ENCODE results near the gene UBL3.

UBL3 gene

DNA sequence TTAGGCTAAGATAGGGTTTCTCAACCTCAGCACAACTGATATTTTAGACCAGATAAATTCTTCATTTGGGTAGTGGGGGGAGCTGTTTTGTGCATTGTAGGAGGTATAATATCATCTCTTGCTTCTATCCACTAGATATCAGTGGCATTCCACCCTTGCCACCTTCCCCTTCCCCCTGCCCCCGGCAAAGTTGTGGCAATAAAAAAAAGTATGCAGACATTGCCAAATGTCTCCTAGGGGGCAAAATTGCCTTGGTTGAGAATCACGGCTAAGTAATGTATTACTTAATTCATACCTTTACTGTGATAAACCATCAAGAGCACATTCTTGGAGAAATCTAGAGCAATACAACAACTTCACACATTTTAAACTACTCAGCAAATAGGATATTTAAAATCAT lies 51.4 kb downstream of the UBL3 start:
- H3K4me3 ChIP-seq (replicated peaks in 1 of 2; ENCODE audit: low read depth in 2 of 2, low read length in 2 of 2), result no peak overlapping the region
- TF ChIP-seq, protein P1, sequence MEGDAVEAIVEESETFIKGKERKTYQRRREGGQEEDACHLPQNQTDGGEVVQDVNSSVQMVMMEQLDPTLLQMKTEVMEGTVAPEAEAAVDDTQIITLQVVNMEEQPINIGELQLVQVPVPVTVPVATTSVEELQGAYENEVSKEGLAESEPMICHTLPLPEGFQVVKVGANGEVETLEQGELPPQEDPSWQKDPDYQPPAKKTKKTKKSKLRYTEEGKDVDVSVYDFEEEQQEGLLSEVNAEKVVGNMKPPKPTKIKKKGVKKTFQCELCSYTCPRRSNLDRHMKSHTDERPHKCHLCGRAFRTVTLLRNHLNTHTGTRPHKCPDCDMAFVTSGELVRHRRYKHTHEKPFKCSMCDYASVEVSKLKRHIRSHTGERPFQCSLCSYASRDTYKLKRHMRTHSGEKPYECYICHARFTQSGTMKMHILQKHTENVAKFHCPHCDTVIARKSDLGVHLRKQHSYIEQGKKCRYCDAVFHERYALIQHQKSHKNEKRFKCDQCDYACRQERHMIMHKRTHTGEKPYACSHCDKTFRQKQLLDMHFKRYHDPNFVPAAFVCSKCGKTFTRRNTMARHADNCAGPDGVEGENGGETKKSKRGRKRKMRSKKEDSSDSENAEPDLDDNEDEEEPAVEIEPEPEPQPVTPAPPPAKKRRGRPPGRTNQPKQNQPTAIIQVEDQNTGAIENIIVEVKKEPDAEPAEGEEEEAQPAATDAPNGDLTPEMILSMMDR (IDR thresholded peaks at IDR 0.05; ENCODE audit: low read depth, low read length), result no peak
- DNase-seq (ENCODE audit: low read depth in 2 of 2), result no peak

DNA sequence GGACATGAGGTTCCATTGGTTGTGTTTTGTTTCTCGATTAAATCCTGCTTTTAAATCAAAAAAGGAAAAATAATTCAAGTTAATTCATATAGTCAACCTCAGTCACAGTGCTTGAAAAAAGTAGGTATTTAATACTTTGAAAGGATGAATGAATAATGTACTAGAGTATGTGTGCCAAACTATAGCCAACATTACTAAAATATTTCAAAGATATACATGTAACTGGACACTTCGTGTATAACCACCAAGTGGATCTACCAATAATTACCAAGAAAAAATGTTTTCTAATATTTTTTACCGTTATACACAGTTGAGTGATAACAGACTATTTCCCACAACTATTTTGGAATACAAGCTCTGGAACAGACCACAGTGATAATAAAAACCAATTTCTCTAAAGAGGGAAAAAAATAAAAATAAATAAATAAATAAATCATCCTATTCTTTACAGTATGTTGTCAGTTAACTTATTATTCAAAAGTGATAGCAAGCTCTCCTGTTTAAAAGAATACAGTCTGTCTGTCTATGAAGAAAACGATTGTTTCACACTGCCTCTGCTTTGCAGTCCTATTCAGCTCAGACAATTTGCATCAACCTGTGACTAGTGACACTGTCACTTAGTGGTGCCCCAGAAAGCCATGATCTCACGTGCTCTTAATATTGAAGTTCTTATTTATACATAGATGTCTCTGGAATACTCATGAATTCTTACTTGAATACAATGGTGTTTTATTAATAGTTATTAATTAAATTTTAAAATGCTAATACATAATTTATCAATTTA lies 58.2 kb downstream of the UBL3 start:
- TF ChIP-seq, protein P1 (IDR thresholded peaks at IDR 0.05; ENCODE audit: low read depth, low read length), result no peak
- no peak overlapping the region for H3K4me3 ChIP-seq (replicated peaks in 1 of 2; ENCODE audit: low read depth in 2 of 2, low read length in 2 of 2)

DNA sequence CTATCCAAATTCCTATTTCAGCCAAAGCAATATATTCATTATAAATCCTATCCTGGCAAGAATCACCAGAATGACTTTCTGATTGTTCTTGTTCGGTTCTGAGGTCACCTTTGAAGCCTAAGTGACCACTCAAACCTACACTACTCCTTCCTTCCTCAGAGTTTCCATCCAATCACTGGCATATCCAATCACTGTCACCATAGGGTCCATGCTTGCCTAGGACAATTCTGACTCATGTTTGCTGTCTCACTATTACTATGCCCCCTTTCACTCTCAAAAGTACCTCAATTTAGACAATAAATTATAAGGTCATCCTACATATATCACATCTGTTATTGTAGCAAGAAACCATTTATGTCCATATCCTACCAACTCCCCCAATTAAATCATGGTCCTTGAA lies 58.9 kb downstream of the UBL3 start:
- no peak for DNase-seq (ENCODE audit: low read depth in 2 of 2)

More for the DNA sequence above, 58.2 kb downstream of the UBL3 start:
- peak; percentile 3 for DNase-seq (ENCODE audit: low read depth in 2 of 2)

DNA sequence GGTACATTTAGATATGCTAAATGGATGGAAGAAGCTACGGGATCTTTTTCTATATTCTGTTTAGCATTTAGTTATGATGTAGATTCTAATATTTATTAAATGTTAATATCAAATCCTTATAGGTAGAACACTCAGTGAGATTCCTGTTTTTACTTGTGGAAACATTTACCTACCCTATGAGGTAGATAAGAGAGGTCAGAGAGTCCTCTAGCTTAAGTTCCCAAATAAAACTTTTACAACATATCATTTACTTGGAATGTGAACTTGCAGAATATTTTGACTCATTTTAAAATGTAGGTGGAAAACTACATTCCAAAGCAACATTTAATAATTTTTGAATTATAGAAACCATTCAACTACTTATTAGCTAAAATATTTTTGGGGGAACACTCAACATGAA lies 63.7 kb downstream of the UBL3 start:
- TF ChIP-seq, protein P1 (IDR thresholded peaks at IDR 0.05; ENCODE audit: low read depth, low read length), result no peak
- no peak for DNase-seq (ENCODE audit: low read depth in 2 of 2)
- H3K4me3 ChIP-seq (replicated peaks in 1 of 2; ENCODE audit: low read depth in 2 of 2, low read length in 2 of 2), result no peak overlapping the region

More for the DNA sequence above, 58.9 kb downstream of the UBL3 start:
- TF ChIP-seq, protein P1 (IDR thresholded peaks at IDR 0.05; ENCODE audit: low read depth, low read length), result no peak
- no peak overlapping the region for H3K4me3 ChIP-seq (replicated peaks in 1 of 2; ENCODE audit: low read depth in 2 of 2, low read length in 2 of 2)

DNA sequence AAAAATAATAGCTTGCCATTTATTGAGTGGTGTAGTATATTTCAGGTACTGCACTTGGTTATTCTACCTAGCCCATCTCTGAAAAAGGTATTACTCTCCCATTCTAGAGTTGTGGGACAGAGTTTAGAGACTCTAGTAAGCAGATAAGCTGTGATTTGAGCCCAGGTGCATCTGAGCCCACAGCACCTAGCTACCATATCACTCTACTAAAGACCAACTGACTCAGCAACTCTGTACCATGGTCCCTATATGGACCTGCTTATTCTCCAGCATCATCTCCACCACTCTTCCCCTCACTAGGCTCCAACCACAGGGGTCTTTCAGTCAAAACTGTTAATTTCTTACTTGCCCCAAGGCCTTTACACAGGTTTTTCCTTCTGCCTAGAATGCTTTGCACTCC lies 64.4 kb downstream of the UBL3 start:
- H3K4me3 ChIP-seq (replicated peaks in 1 of 2; ENCODE audit: low read depth in 2 of 2, low read length in 2 of 2), result no peak overlapping the region
- TF ChIP-seq, protein P1 (IDR thresholded peaks at IDR 0.05; ENCODE audit: low read depth, low read length), result no peak
- DNase-seq (ENCODE audit: low read depth in 2 of 2), result no peak

DNA sequence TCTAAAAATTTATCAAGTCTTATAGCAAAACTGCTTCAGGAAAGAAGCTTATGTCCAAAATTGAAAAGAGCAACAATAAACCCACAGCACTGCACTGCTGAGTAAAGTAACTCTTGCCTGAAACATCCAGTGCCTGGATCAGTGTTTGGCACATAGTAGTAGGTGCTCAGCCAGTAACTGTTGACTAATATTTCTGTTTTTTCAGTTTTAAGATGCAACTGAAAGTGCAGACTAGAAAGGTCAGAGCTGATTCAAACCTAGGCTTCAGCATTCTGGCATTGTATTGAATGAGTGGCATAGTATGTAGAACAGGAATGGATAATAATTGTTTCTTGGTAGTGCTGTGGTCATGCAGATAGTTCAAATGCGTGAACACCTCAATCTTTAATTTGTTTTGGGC lies 67.6 kb downstream of the UBL3 start:
- no peak for DNase-seq (ENCODE audit: low read depth in 2 of 2)
- TF ChIP-seq, protein P1 (IDR thresholded peaks at IDR 0.05; ENCODE audit: low read depth, low read length), result no peak
- H3K4me3 ChIP-seq (replicated peaks in 1 of 2; ENCODE audit: low read depth in 2 of 2, low read length in 2 of 2), result no peak overlapping the region

DNA sequence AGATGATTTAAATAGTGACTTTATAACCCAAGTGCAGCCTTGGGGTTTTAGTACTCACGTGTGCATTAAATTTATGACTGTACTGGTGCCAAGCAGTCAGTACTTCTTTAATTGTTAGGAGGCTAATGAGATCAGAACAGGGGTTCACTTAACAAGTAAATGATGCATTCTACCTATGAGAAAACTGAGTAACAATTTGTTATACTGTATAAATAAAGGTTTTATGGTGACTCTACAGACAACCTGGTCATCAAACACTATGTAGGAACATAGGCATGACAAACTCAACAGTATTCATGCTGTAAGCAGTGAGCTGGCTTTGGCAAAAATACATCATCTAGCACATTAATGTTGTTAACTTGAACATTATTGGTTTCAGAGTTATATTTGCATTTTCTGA lies 75.6 kb downstream of the UBL3 start:
- DNase-seq (ENCODE audit: low read depth in 2 of 2), result no peak
- TF ChIP-seq, protein P1 (IDR thresholded peaks at IDR 0.05; ENCODE audit: low read depth, low read length), result no peak
- no peak overlapping the region for H3K4me3 ChIP-seq (replicated peaks in 1 of 2; ENCODE audit: low read depth in 2 of 2, low read length in 2 of 2)
